Measurements from ENCODE around the gene ZNF684.
"Not testable (repeated sequence)": the region's sequence is repeated elsewhere in the genome, so short reads cannot be mapped to it uniquely, and the experiment has no call there.

Gene ZNF684

DNA sequence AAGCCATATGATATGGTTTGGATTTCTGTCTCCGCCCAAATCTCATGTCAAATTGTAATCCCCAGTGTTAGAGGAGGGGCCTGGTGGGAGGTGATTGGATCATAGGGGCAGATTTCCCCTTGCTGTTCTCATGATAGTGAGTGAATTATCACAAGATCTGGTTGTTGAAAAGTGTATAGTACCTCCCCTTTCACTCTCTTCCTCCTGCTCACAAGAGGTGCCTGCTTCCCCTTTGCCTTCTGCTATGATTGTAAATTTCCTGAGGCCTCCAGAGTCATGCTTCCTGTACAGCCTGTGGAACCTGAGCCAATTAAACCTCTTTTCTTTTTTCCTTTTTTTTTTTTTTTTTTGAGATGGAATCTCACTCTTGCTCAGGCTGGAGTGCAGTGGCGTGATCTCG is 43.4 kb downstream of the ZNF684 start:
- not testable (repeated sequence) for H3K27ac ChIP-seq (ENCODE audit: low read depth, low read length); H3K36me3 ChIP-seq (ENCODE audit: control insufficient read depth, insufficient read depth, low read length); H3K9ac ChIP-seq (ENCODE audit: low read length); H3K27me3 ChIP-seq (ENCODE audit: control insufficient read depth, insufficient read depth, low read length); H3K4me1 ChIP-seq (ENCODE audit: control insufficient read depth, insufficient read depth, low read length); H3K4me3 ChIP-seq (ENCODE audit: low read depth, low read length); H3K9me3 ChIP-seq (ENCODE audit: control insufficient read depth, insufficient read depth, low read depth, low read length)

DNA sequence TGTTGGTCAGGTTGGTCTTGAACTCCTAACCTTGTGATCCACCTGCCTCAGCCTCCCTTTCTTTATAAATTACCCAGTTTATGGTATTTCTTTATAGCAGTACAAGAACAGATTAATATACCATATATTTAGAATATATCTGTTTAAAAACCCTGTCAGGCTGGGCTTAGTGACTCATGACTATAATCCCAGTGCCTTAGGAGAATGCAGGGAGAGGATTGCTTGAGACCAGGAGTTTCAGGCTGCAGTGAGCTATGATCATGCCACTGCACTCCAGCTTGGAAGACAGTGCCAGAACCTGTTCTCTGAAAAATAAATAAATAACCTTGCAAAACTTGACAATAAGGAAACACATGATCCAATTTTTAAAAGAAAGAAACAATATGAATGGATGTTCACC is 43.9 kb downstream of the ZNF684 start:
- Histone ChIP-seq H3K9me3 (ENCODE audit: control insufficient read depth, insufficient read depth, low read depth, low read length) (no peaks in the 10 kb centered on the region), H3K27me3 (ENCODE audit: control insufficient read depth, insufficient read depth, low read length) (no peaks in the 10 kb centered on the region), H3K4me3 (ENCODE audit: low read depth, low read length) (no peak overlapping the region), H3K27ac (ENCODE audit: low read depth, low read length) (no peak overlapping the region), H3K4me1 (ENCODE audit: control insufficient read depth, insufficient read depth, low read length) (no peaks in the 10 kb centered on the region), H3K9ac (ENCODE audit: low read length) (no peak overlapping the region), H3K36me3 (ENCODE audit: control insufficient read depth, insufficient read depth, low read length) (no peaks in the 10 kb centered on the region)

DNA sequence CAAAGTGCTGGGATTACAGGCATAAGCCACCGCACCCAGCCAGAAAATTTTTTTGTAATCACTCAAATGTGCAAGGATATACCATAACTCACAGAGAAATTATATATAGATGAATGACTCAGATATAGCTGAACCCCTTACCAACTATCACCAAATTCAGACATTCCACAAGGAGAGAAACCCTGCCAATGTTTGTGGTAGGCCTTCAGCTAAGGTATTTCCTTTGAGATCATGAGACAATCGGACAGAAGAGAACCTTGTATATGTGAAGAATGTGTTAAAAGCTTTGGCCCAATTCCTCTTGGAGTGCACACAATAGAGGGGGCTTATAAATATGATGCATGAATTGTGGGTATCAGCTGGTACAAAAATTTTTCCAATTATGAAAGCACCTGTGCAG is 50.7 kb downstream of the ZNF684 start:
- H3K4me1 ChIP-seq (ENCODE audit: control insufficient read depth, insufficient read depth, low read length), result no peaks in the 10 kb centered on the region
- H3K36me3 ChIP-seq (ENCODE audit: control insufficient read depth, insufficient read depth, low read length), result no peaks in the 10 kb centered on the region
- no peak overlapping the region for H3K4me3 ChIP-seq (ENCODE audit: low read depth, low read length)
- H3K9ac ChIP-seq (ENCODE audit: low read length), result no peak overlapping the region
- no peak overlapping the region for H3K27ac ChIP-seq (ENCODE audit: low read depth, low read length)
- H3K27me3 ChIP-seq (ENCODE audit: control insufficient read depth, insufficient read depth, low read length), result peaks cover 2% of the 10 kb centered on the region; the same call in 1 of the 2 replicates
- no peaks in the 10 kb centered on the region for H3K9me3 ChIP-seq (ENCODE audit: control insufficient read depth, insufficient read depth, low read depth, low read length)

DNA sequence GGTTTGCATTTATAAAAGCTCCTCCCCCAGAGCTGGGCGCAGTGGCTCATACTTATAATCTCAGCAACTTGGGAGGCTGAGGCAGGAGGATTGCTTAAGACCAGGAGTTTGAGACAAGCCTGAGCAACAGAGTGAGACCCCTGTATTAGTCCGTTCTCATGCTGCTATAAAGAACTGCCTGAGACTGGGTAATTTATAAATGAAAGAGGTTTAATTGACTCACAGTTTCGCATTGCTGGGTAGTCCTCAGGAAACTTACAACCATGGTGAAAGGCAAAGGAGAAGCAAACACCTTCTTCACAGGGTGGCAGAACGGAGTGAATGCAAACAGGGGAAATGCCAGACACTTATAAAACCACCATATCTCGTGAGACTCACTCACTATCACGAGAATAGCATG is 52.5 kb downstream of the ZNF684 start:
- Histone ChIP-seq H3K36me3 (ENCODE audit: control insufficient read depth, insufficient read depth, low read length) (no peaks in the 10 kb centered on the region), H3K9me3 (ENCODE audit: control insufficient read depth, insufficient read depth, low read depth, low read length) (no peaks in the 10 kb centered on the region), H3K4me3 (ENCODE audit: low read depth, low read length) (no peak overlapping the region), H3K27ac (ENCODE audit: low read depth, low read length) (no peak overlapping the region), H3K4me1 (ENCODE audit: control insufficient read depth, insufficient read depth, low read length) (no peaks in the 10 kb centered on the region), H3K9ac (ENCODE audit: low read length) (no peak overlapping the region), H3K27me3 (ENCODE audit: control insufficient read depth, insufficient read depth, low read length) (peaks cover 2% of the 10 kb centered on the region; the same call in 1 of the 2 replicates)

DNA sequence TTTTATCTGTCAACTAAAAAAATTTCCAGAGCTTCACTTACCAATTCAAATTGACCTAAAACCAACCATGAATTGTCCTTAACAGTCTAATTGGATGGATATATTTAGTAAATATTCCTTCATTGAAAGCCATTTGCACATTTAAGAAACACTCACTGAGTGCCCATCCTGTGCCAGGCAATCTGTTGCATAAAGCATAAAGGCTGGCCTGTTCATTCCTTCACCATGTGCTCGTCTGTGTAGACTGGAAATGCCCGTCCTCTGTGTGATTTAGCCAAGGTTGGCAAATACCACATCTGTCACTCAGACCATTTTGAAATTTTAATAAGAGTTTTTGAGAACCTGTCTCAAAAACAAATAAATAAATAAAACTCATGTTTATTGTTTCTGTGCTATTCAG is 57.1 kb downstream of the ZNF684 start:
- H3K4me3 ChIP-seq (ENCODE audit: low read depth, low read length), result no peak overlapping the region
- H3K9me3 ChIP-seq (ENCODE audit: control insufficient read depth, insufficient read depth, low read depth, low read length), result no peaks in the 10 kb centered on the region
- H3K36me3 ChIP-seq (ENCODE audit: control insufficient read depth, insufficient read depth, low read length), result no peaks in the 10 kb centered on the region
- H3K27me3 ChIP-seq (ENCODE audit: control insufficient read depth, insufficient read depth, low read length), result peaks cover 2% of the 10 kb centered on the region; the same call in 1 of the 2 replicates
- H3K27ac ChIP-seq (ENCODE audit: low read depth, low read length), result no peak overlapping the region
- H3K9ac ChIP-seq (ENCODE audit: low read length), result no peak overlapping the region
- H3K4me1 ChIP-seq (ENCODE audit: control insufficient read depth, insufficient read depth, low read length), result no peaks in the 10 kb centered on the region

DNA sequence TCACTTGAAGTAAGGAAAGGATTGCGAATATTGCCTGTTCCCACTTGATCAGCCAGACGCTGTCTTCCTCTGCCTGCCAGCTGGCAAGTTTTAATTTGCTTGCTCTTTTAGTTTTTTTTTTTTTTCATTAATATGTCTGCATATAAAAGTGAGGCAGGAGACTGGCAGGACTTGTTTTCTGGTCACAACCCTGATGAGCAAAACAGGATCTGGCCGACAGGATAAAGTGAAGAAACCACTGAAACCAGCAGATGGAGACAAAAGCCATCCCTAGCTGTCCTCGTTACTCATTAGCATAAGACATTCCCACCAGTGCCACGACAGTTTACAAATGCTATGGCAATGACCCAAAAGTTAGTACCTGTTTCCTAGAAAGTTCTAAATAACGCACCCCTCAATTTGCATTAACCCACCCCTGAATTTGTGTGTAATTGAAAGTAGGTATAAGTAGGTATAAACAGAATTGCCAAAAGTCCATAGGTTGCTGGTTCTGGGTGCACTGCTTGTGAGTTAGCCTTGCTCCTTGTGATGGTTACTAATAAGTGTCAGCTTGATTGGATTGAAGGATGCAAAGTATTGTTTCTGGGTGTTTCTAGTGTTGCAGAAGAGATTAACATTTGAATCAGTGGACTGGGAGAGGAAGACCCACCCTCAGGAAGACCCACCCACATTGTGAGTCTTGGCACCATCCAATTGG is 60.8 kb downstream of the ZNF684 start:
- H3K9ac ChIP-seq (ENCODE audit: low read length), result no peak overlapping the region
- no peak overlapping the region for H3K4me3 ChIP-seq (ENCODE audit: low read depth, low read length)
- H3K36me3 ChIP-seq (ENCODE audit: control insufficient read depth, insufficient read depth, low read length), result no peaks in the 10 kb centered on the region
- H3K27ac ChIP-seq (ENCODE audit: low read depth, low read length), result no peak overlapping the region
- peaks cover 15% of the 10 kb centered on the region for H3K9me3 ChIP-seq (ENCODE audit: control insufficient read depth, insufficient read depth, low read depth, low read length)
- no peaks in the 10 kb centered on the region for H3K4me1 ChIP-seq (ENCODE audit: control insufficient read depth, insufficient read depth, low read length)
- H3K27me3 ChIP-seq (ENCODE audit: control insufficient read depth, insufficient read depth, low read length), result no peaks in the 10 kb centered on the region

DNA sequence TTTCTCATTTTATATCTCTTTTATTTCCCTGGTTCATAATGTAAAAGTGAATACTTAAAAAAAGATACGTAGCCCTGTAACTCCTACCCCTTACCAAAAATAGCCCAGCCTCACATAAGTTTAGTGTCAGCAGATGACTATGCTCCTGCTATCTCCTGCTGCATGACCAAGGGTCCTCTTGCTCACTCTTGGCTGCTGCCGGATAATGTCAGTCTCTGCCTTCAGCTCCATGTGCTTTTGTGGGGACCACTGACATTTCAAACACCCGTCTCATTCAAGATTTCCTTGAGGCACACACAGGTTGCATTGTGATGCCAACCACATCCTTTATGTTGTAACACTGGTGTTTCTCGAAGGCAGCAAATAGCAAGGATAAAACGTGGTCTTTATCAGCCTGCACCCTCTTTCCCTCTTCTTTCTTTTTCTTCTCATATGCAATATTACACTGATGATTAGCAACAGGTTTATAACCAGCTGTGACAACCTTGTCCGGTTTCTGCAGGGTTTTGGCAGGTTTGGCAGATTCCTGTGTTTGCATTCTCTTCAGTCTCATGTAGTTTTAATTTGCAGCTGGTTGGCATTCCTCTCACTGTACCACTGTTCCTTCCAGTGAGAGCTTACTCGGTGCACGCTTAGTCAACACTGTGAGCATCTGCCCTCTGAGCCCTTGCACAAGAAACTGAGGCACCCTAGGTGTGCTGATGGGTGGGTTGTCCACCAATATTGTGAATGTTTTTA is 62.2 kb downstream of the ZNF684 start:
- Histone ChIP-seq H3K36me3 (ENCODE audit: control insufficient read depth, insufficient read depth, low read length) (no peaks in the 10 kb centered on the region), H3K9me3 (ENCODE audit: control insufficient read depth, insufficient read depth, low read depth, low read length) (peaks cover 15% of the 10 kb centered on the region)

DNA sequence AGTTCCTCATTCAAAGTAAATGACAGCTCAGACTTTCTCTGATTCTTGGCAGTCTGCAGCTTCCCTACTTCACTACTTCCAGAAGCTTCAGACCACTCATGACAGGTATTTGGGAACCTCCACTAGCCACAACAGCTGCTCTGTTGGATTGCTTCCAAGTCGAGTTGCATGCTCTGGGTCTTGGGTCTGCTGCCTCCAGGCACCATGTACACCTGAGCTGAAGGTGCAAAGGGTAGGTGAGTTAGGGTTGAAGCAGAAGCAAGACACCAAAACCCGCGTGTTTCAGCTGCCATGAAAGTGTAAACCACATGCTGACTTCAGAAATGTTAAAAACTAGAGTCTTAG is 62.7 kb downstream of the ZNF684 start:
- Histone ChIP-seq H3K27me3 (ENCODE audit: control insufficient read depth, insufficient read depth, low read length) (no peaks in the 10 kb centered on the region), H3K9ac (ENCODE audit: low read length) (no peak overlapping the region), H3K9me3 (ENCODE audit: control insufficient read depth, insufficient read depth, low read depth, low read length) (peaks cover 15% of the 10 kb centered on the region), H3K27ac (ENCODE audit: low read depth, low read length) (no peak overlapping the region), H3K4me3 (ENCODE audit: low read depth, low read length) (no peak overlapping the region), H3K36me3 (ENCODE audit: control insufficient read depth, insufficient read depth, low read length) (no peaks in the 10 kb centered on the region), H3K4me1 (ENCODE audit: control insufficient read depth, insufficient read depth, low read length) (no peaks in the 10 kb centered on the region)

More for the DNA sequence above, 62.2 kb downstream of the ZNF684 start:
- Histone ChIP-seq H3K4me1 (ENCODE audit: control insufficient read depth, insufficient read depth, low read length) (no peaks in the 10 kb centered on the region), H3K9ac (ENCODE audit: low read length) (no peak overlapping the region), H3K27ac (ENCODE audit: low read depth, low read length) (no peak overlapping the region), H3K27me3 (ENCODE audit: control insufficient read depth, insufficient read depth, low read length) (no peaks in the 10 kb centered on the region), H3K4me3 (ENCODE audit: low read depth, low read length) (no peak overlapping the region)

DNA sequence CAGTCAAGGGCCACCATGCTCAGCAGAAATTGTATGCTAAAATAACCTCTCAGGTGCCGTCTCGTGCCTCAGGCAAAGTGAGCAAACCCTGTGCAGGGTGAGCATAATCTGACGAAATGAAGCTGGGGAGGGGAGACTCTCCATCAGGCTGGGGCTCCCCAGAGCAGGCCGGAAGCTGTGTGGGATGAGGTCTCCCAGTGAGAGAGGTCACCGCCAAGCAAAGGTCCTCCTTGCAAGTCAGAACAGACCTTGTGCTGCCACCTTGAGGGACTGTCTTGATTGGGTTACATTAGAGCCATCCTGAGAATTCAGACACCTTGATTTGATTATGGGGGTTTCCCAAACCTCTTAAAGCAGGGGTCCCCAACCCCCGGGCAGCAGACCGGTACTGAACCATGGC is 64.2 kb downstream of the ZNF684 start:
- peaks cover 15% of the 10 kb centered on the region for H3K9me3 ChIP-seq (ENCODE audit: control insufficient read depth, insufficient read depth, low read depth, low read length)
- no peak overlapping the region for H3K4me3 ChIP-seq (ENCODE audit: low read depth, low read length)
- no peaks in the 10 kb centered on the region for H3K36me3 ChIP-seq (ENCODE audit: control insufficient read depth, insufficient read depth, low read length)
- H3K4me1 ChIP-seq (ENCODE audit: control insufficient read depth, insufficient read depth, low read length), result no peaks in the 10 kb centered on the region
- no peak overlapping the region for H3K9ac ChIP-seq (ENCODE audit: low read length)
- H3K27me3 ChIP-seq (ENCODE audit: control insufficient read depth, insufficient read depth, low read length), result no peaks in the 10 kb centered on the region
- no peak overlapping the region for H3K27ac ChIP-seq (ENCODE audit: low read depth, low read length)

Data from HUES6 (cell line).